Upper lobe of left lung (tissue), 4 donors: Measurements from ENCODE around the gene AFF3.
"Not testable (repeated sequence)": the region's sequence is repeated elsewhere in the genome, so short reads cannot be mapped to it uniquely, and the experiment has no call there.

Source experiments
- POLR2A ChIP-seq, 4 donors: fragments of 450-650 bp; IDR thresholded peaks; one replicate each; pipeline ENCODE4 v1.5.1; 2016 to 2017; ENCODE audit warnings: antibody characterized with exemption in 4 of 4, mild to moderate bottlenecking in 2 of 4
- TF ChIP-seq, protein P1 (sequence below), 6 experiments: fragments of 450-650 bp in 4 of 6; fragments of 200-600 bp in 2 of 6; sonication (generic) in 2 of 6; IDR thresholded peaks; one replicate each; pipeline ENCODE4 v1.5.1; 2016 to 2019; ENCODE audit warnings: antibody characterized with exemption in 6 of 6

DNA sequence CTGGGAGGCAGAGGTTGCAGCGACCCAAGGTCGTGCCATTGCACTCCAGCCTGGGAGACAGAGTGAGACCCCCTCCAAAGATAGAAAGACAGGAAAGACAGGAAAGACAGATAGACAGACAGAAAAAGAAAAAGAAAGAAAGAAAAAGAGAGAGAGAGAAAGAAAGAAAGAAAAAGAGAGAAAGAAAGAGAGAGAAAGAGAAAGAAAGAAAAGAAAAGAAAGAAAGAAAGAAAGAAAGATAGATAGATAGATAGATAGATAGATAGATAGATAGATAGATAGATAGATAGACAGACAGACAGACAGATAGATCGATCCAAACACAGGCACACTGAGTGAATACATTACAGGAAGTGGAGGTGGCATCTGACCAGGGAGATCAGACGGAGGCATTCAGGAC is 195.0 kb downstream of the AFF3 start:
- TF ChIP-seq, protein P1, sequence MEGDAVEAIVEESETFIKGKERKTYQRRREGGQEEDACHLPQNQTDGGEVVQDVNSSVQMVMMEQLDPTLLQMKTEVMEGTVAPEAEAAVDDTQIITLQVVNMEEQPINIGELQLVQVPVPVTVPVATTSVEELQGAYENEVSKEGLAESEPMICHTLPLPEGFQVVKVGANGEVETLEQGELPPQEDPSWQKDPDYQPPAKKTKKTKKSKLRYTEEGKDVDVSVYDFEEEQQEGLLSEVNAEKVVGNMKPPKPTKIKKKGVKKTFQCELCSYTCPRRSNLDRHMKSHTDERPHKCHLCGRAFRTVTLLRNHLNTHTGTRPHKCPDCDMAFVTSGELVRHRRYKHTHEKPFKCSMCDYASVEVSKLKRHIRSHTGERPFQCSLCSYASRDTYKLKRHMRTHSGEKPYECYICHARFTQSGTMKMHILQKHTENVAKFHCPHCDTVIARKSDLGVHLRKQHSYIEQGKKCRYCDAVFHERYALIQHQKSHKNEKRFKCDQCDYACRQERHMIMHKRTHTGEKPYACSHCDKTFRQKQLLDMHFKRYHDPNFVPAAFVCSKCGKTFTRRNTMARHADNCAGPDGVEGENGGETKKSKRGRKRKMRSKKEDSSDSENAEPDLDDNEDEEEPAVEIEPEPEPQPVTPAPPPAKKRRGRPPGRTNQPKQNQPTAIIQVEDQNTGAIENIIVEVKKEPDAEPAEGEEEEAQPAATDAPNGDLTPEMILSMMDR (IDR thresholded peaks at IDR 0.05), result not testable (repeated sequence)
- not testable (repeated sequence) for TF ChIP-seq POLR2A (IDR thresholded peaks at IDR 0.05)
